Gastroesophageal sphincter (tissue), 4 donors: Measurements from ENCODE around the gene NLRP3. TPM values are rescaled to one million over a fixed set of nuclear protein-coding genes. Genes with fewer than 3 reads are reported as not detected.
"Not testable (repeated sequence)": the region's sequence is repeated elsewhere in the genome, so short reads cannot be mapped to it uniquely, and the experiment has no call there.

Experiments used
- ATAC-seq: fragments of 150-250 bp; one replicate; pipeline ENCODE4 v1.9.1; 2016; ENCODE audit warnings: mild to moderate bottlenecking, moderate library complexity
- H3K27ac ChIP-seq, 4 donors: fragments of 200-600 bp; sonication (generic) in 3 of 4; 1 replicate in 3 of 4; 2 replicates in 1 of 4; pipeline ENCODE4 v1.5.1; 2016 to 2019
- H3K27me3 ChIP-seq: fragments of 200-600 bp; sonication (generic); one replicate; pipeline ENCODE4 v1.5.1; 2019
- H3K36me3 ChIP-seq, 2 donors: fragments of 200-600 bp; sonication (generic); one replicate each; pipeline ENCODE4 v1.5.1; 2019; ENCODE audit warnings: control low read depth in 1 of 2
- H3K4me1 ChIP-seq, 3 donors: fragments of 200-600 bp; sonication (generic); 1 replicate in 2 of 3; 2 replicates in 1 of 3; pipeline ENCODE4 v1.5.1; 2016 to 2019; ENCODE audit warnings: control low read depth in 2 of 3
- H3K4me3 ChIP-seq, 2 donors: fragments of 200-600 bp; sonication (generic); one replicate each; pipeline ENCODE4 v1.5.1; 2019; ENCODE audit warnings: mild to moderate bottlenecking in 1 of 2, moderate library complexity in 1 of 2
- H3K9me3 ChIP-seq, 3 donors: fragments of 200-600 bp; sonication (generic); one replicate each; pipeline ENCODE4 v1.5.1; 2017 to 2019; ENCODE audit warnings: control low read depth in 2 of 3
- EP300 ChIP-seq: sonication (generic); formaldehyde crosslinking; IDR thresholded peaks from one replicate; pipeline ENCODE4 v1.6.1; 2017; ENCODE audit warnings: antibody characterized with exemption, mild to moderate bottlenecking
- POLR2A ChIP-seq, 2 donors: fragments of 450-650 bp; IDR thresholded peaks; one replicate each; pipeline ENCODE4 v1.6.1; 2017; ENCODE audit warnings: antibody characterized with exemption in 2 of 2, mild to moderate bottlenecking in 2 of 2, moderate library complexity in 1 of 2
- POLR2AphosphoS5 ChIP-seq: sonication (generic); formaldehyde crosslinking; IDR thresholded peaks from one replicate; pipeline ENCODE4 v1.6.1; 2017; ENCODE audit warnings: antibody characterized with exemption
- WGBS, 2 donors: methylation state at CpG; one replicate each; pipeline ENCODE4 v1.1.5; 2018; ENCODE audit warnings: low coverage in 1 of 2; 5-methylcytosine and 5-hydroxymethylcytosine counted together
- total RNA-seq, 4 donors: library from RNA; depleted of rRNA; stranded (reverse); fragments of >200 nt; gene quantifications; one replicate each; pipeline ENCODE4 v1.1.0, GENCODE V29; 2016
- TF ChIP-seq, protein P1 (sequence below), 4 experiments: fragments of 200-600 bp in 2 of 4; fragments of 450-650 bp in 2 of 4; sonication (generic) in 1 of 4; IDR thresholded peaks; one replicate each; pipeline ENCODE4 v1.5.1; 2017 to 2019; ENCODE audit warnings: antibody characterized with exemption in 4 of 4, mild to moderate bottlenecking in 2 of 4, moderate library complexity in 2 of 4

Gene NLRP3
- total RNA-seq, 4 donors from 2014 or later = 0.66 to 3.7 (median 3.1) TPM

DNA sequence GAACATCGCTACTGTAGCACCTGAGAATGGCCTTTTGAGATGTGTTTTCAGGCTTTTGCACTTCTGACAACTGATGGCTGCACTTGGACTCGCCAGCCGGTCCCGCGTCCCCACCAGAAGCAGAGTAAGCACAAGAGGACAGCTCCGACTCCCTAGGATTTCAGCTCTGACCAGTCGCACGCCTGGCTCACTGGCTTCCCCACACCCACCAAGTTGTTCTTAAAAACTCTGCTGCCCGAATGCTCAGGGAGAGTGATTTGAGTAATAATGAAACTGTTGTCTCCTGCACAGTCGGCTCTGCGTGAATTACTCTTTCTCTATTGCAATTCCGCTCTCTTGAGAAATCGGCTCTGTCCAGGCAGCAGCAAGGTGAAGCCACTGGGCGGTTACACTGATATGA lies 40.2 kb upstream of the NLRP3 start:
- H3K4me3 ChIP-seq = no peak overlapping the region
- WGBS, 2 donors = 82 to 86% methylated on average over 5 to 7 of the region's 14 CpGs
- H3K9me3 ChIP-seq = peaks cover 0 to 5% (median 0%) of the 10 kb centered on the region in 3 donors
- no peak for TF ChIP-seq POLR2A (IDR thresholded peaks at IDR 0.05)
- no peak for TF ChIP-seq EP300
- TF ChIP-seq, protein P1, sequence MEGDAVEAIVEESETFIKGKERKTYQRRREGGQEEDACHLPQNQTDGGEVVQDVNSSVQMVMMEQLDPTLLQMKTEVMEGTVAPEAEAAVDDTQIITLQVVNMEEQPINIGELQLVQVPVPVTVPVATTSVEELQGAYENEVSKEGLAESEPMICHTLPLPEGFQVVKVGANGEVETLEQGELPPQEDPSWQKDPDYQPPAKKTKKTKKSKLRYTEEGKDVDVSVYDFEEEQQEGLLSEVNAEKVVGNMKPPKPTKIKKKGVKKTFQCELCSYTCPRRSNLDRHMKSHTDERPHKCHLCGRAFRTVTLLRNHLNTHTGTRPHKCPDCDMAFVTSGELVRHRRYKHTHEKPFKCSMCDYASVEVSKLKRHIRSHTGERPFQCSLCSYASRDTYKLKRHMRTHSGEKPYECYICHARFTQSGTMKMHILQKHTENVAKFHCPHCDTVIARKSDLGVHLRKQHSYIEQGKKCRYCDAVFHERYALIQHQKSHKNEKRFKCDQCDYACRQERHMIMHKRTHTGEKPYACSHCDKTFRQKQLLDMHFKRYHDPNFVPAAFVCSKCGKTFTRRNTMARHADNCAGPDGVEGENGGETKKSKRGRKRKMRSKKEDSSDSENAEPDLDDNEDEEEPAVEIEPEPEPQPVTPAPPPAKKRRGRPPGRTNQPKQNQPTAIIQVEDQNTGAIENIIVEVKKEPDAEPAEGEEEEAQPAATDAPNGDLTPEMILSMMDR (IDR thresholded peaks at IDR 0.05) = no peak
- no peak for TF ChIP-seq POLR2AphosphoS5
- no peak overlapping the region for H3K27ac ChIP-seq
- peaks cover 0 to 14% (median 0%) of the 10 kb centered on the region in 3 donors for H3K4me1 ChIP-seq
- no peak for ATAC-seq
- no peaks in the 10 kb centered on the region for H3K36me3 ChIP-seq
- H3K27me3 ChIP-seq = peaks cover 41% of the 10 kb centered on the region

DNA sequence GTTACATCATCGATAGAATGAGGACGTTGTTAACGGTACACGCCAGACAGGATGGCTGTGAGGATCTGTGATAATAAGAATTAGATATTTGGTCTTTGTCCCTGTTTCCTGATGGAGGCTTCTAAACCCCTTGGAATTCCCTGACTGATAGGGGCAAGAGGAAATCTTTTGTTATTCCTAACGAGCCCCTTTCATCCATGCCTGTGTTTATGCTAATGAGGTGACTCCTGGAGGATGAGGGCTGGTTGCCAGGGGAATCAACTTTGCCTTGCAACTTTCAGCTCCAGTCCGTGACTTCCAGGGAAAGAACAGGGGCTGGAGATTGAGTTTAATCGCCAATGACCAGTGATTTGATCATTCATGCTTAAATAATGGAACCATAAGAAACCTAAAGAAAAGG lies 39.3 kb upstream of the NLRP3 start:
- TF ChIP-seq POLR2A (IDR thresholded peaks at IDR 0.05) (no peak), EP300 (no peak), POLR2AphosphoS5 (no peak)
- TF ChIP-seq, protein P1 (IDR thresholded peaks at IDR 0.05) = no peak
- Histone ChIP-seq H3K9me3 (peaks cover 0 to 5% (median 0%) of the 10 kb centered on the region in 3 donors), H3K27me3 (peaks cover 35% of the 10 kb centered on the region), H3K36me3 (no peaks in the 10 kb centered on the region), H3K4me3 (no peak overlapping the region), H3K4me1 (peaks cover 0 to 14% (median 0%) of the 10 kb centered on the region in 3 donors), H3K27ac (no peak overlapping the region)
- no peak for ATAC-seq
- WGBS, 2 donors = 42 to 48% methylated on average over 6 to 7 of the region's 7 CpGs

DNA sequence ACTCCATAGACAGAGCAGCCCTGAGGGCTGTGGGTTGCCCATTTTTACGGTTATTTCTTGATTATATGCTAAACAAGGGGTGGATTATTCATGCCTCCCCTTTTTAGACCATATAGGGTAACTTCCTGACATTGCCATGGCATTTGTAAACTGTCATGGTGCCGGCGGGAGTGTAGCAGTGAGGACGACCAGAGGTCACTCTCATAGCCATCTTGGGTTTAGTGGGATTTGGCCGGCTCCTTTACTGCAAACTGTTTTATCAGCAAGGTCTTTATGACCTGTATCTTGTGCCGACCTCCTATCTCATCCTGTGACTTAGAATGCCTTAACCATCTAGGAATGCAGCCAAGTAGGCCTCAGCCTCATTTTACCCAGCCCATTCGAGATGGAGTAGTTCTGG lies 38.3 kb upstream of the NLRP3 start:
- not testable (repeated sequence) for H3K36me3 ChIP-seq

DNA sequence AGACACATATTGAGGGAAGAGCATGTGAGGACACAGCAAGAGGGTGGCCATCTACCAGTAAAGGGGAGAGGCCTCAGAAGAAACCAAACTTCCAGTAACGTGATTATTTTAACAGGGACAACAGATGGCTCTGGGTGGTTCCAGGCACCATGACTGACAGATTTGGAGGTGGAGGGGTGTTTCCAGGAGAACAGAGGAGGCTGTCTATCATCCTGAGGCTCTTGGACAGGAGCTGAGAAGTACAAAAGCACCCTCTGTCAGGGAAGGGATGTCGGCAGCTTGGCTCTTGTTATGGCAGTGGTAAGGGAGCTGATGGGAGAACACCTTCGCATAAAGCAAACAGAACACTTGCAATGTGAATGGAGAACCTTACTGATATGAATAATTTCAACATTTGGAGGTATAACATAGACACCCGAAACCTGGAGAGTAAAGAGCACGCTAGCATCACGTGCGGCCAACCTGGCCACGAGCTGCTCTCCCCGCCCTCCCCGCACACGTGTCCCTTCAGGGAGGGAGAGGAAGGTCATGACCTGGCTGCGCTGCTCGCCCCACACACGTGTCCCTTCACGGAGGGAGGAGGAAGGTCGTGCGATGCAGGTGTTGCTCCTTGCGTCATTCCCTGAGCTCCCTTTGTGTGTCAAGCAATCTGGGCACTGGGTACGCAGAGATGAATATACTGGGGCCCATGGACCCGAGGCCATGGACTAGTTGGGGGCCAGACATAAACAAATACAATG lies 37.5 kb upstream of the NLRP3 start:
- Histone ChIP-seq H3K4me1 (peaks cover 0 to 6% (median 0%) of the 10 kb centered on the region in 3 donors), H3K36me3 (no peaks in the 10 kb centered on the region), H3K27ac (no peak overlapping the region), H3K27me3 (peaks cover 25% of the 10 kb centered on the region), H3K4me3 (no peak overlapping the region), H3K9me3 (peaks cover 0 to 5% (median 0%) of the 10 kb centered on the region in 3 donors)
- no peak for ATAC-seq
- WGBS, 2 donors = 75 to 81% methylated on average over 9 to 20 of the region's 20 CpGs
- TF ChIP-seq POLR2A (IDR thresholded peaks at IDR 0.05) (no peak), EP300 (no peak), POLR2AphosphoS5 (no peak)
- TF ChIP-seq, protein P1 (IDR thresholded peaks at IDR 0.05) = no peak

More for the DNA sequence above, 38.3 kb upstream of the NLRP3 start:
- H3K27me3 ChIP-seq = peaks cover 25% of the 10 kb centered on the region
- not testable (repeated sequence) for H3K9me3 ChIP-seq, H3K27ac ChIP-seq, ATAC-seq, H3K4me3 ChIP-seq
- WGBS, 2 donors = 72 to 88% methylated on average over 3 to 5 of the region's 7 CpGs
- H3K4me1 ChIP-seq = peaks cover 0 to 11% (median 0%) of the 10 kb centered on the region in 3 donors

DNA sequence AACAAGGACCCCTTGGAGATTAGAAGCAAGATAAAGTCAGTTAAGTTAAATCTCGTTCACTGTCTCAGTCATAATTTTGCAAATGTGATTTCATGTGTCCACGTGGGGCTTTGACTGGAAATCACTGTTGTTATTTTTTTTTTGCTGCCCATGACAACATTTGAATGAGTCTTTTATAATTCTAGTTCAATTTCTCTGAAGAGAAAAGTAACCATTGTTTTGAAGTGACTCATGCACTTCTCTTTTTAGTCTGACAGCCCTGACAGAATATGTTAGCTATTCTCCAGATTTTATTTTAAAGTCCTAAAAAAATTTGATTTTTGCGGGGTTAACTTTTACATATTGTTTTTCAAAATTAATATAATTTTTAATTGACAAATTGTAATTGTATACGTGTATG lies 30.7 kb upstream of the NLRP3 start:
- no peak for ATAC-seq
- TF ChIP-seq EP300 (no peak), POLR2A (IDR thresholded peaks at IDR 0.05) (no peak), POLR2AphosphoS5 (no peak)
- TF ChIP-seq, protein P1 (IDR thresholded peaks at IDR 0.05) = no peak
- H3K4me3 ChIP-seq = no peak overlapping the region
- H3K36me3 ChIP-seq = no peaks in the 10 kb centered on the region
- no peak overlapping the region for H3K27ac ChIP-seq
- H3K9me3 ChIP-seq = no peaks in the 10 kb centered on the region
- peaks cover 0 to 4% (median 0%) of the 10 kb centered on the region in 3 donors for H3K4me1 ChIP-seq
- H3K27me3 ChIP-seq = peaks cover 4% of the 10 kb centered on the region
- 67 to 70% methylated on average over 4 of the region's 4 CpGs for WGBS, 2 donors
